DND-41 (cell line): ENCODE measurements around the gene SYS1.

Experiments used
- ATAC-seq: fragments of 200-7000 bp; cut with Tn5 transposase; 3 replicates; pipeline ENCODE4 v1.9.1; 2021; ENCODE audit warnings: low read depth; ENCODE audit not compliant: insufficient read depth
- DNase-seq: peaks from one replicate; pipeline ENCODE4 v3.0.0-alpha.2; 2020
- H2AFZ ChIP-seq: 2 replicates; pipeline ENCODE4 v1.6.0; 2012; ENCODE audit warnings: low read depth, low read length
- H3K27ac ChIP-seq: 2 replicates; pipeline ENCODE4 v1.5.1; 2012; ENCODE audit warnings: low read length, inconsistent platforms
- H3K27me3 ChIP-seq: fragments of 200-600 bp; sonication (generic); 2 replicates; pipeline ENCODE4 v1.6.0; 2012; ENCODE audit warnings: low read length, mild to moderate bottlenecking, inconsistent platforms; ENCODE audit not compliant: insufficient read depth, poor library complexity
- H3K36me3 ChIP-seq: 2 replicates; pipeline ENCODE4 v1.5.1; 2012; ENCODE audit warnings: low read length, inconsistent platforms; ENCODE audit not compliant: insufficient read depth
- H3K4me1 ChIP-seq: 2 replicates; pipeline ENCODE4 v1.5.1; 2012; ENCODE audit warnings: mild to moderate bottlenecking, low read length; ENCODE audit not compliant: insufficient read depth
- H3K4me2 ChIP-seq: 2 replicates; pipeline ENCODE4 v1.6.0; 2012; ENCODE audit warnings: mild to moderate bottlenecking, moderate library complexity, low read length, inconsistent platforms; ENCODE audit not compliant: insufficient read depth
- H3K4me3 ChIP-seq, 2 experiments: fragments of 200-600 bp in 1 of 2; shearing (Covaris generic) in 1 of 2; 2 replicates each; pipeline ENCODE4 v1.5.1; 2012 to 2016; ENCODE audit warnings: inconsistent platforms in 2 of 2, low read length in 2 of 2, mild to moderate bottlenecking in 2 of 2, low read depth in 1 of 2, moderate library complexity in 1 of 2
- H3K79me2 ChIP-seq: 2 replicates; pipeline ENCODE4 v1.6.0; 2012; ENCODE audit warnings: low read length, inconsistent platforms; ENCODE audit not compliant: insufficient read depth
- H3K9ac ChIP-seq: 2 replicates; pipeline ENCODE4 v1.6.0; 2012; ENCODE audit warnings: low read depth, mild to moderate bottlenecking, inconsistent platforms, low read length, moderate library complexity
- H3K9me3 ChIP-seq: 2 replicates; pipeline ENCODE4 v1.5.1; 2012; ENCODE audit warnings: low read length, moderate library complexity, mild to moderate bottlenecking, inconsistent platforms; ENCODE audit not compliant: insufficient read depth, severe bottlenecking
- H4K20me1 ChIP-seq: 2 replicates; pipeline ENCODE4 v1.6.0; 2012; ENCODE audit warnings: low read length; ENCODE audit not compliant: insufficient read depth
- CTCF ChIP-seq: IDR thresholded peaks from 2 replicates; pipeline ENCODE4 v1.5.1; 2012; ENCODE audit warnings: borderline replicate concordance, low read length, moderate library complexity, mild to moderate bottlenecking; ENCODE audit not compliant: poor library complexity, severe bottlenecking; ENCODE audit errors: extremely low read depth
- EZH2 ChIP-seq: IDR thresholded peaks from 3 replicates; pipeline ENCODE4 v1.6.1; 2012; ENCODE audit warnings: borderline replicate concordance, low read depth, mild to moderate bottlenecking, moderate library complexity, low read length, inconsistent platforms; ENCODE audit not compliant: severe bottlenecking

The SYS1 gene

GRCh38 chr20:45344168-45344860 lies 18.6 kb upstream of the SYS1 start:
- Histone ChIP-seq H3K27me3 (peaks cover 62% of the 10 kb centered on the region), H3K79me2 (no peaks in the 10 kb centered on the region), H3K4me3 (no peak overlapping the region), H3K27ac (no peak overlapping the region), H3K4me1 (no peaks in the 10 kb centered on the region), H3K9me3 (no peaks in the 10 kb centered on the region), H2AFZ (no peak overlapping the region), H3K9ac (no peak overlapping the region), H3K4me2 (no peak overlapping the region), H4K20me1 (0 out of 2 replicates have a peak, but pooled peaks cover 2% of the 10 kb centered on the region), H3K36me3 (no peaks in the 10 kb centered on the region)
- no peak for TF ChIP-seq CTCF
- TF ChIP-seq EZH2: no peak
- ATAC-seq (no peak), DNase-seq (no peak)

GRCh38 chr20:45345104-45345936 lies 17.6 kb upstream of the SYS1 start:
- H3K27ac ChIP-seq: no peak overlapping the region
- H3K9ac ChIP-seq: no peak overlapping the region
- no peaks in the 10 kb centered on the region for H3K9me3 ChIP-seq
- H3K4me3 ChIP-seq: no peak overlapping the region
- no peaks in the 10 kb centered on the region for H3K36me3 ChIP-seq
- H3K27me3 ChIP-seq: peaks cover 53% of the 10 kb centered on the region
- DNase-seq (no peak), ATAC-seq (no peak)
- TF ChIP-seq CTCF: no peak
- TF ChIP-seq EZH2: no peak
- no peak overlapping the region for H3K4me2 ChIP-seq
- H3K4me1 ChIP-seq: no peaks in the 10 kb centered on the region
- no peak overlapping the region for H2AFZ ChIP-seq
- H4K20me1 ChIP-seq: 0 out of 2 replicates have a peak, but pooled peaks cover 2% of the 10 kb centered on the region
- H3K79me2 ChIP-seq: no peaks in the 10 kb centered on the region

- no peak overlapping the region for H3K4me2 ChIP-seq
- H4K20me1 ChIP-seq: 0 out of 2 replicates have a peak, but pooled peaks cover 2% of the 10 kb centered on the region
- ATAC-seq (no peak), DNase-seq (no peak)
- H3K36me3 ChIP-seq: no peaks in the 10 kb centered on the region
- H3K79me2 ChIP-seq: no peaks in the 10 kb centered on the region
- H3K27ac ChIP-seq: no peak overlapping the region
- no peak overlapping the region for H3K4me3 ChIP-seq
- H2AFZ ChIP-seq: no peak overlapping the region
- H3K4me1 ChIP-seq: no peaks in the 10 kb centered on the region
- peaks cover 51% of the 10 kb centered on the region for H3K27me3 ChIP-seq
- TF ChIP-seq EZH2 (no peak), CTCF (no peak)
- no peak overlapping the region for H3K9ac ChIP-seq
- H3K9me3 ChIP-seq: no peaks in the 10 kb centered on the region
Measured at GRCh38 chr20:45346291-45346718, 16.7 kb upstream of the SYS1 start.
